Colonic mucosa (tissue), 4 donors: Measurements from ENCODE around the gene DNAJC24. TPM values are rescaled to one million over a fixed set of nuclear protein-coding genes. Genes with fewer than 3 reads are reported as not detected.

Source experiments
- DNase-seq: peaks from one replicate; pipeline ENCODE4 v3.0.0-alpha.2; 2020
- H3K27ac ChIP-seq: fragments of 200-600 bp; one replicate; pipeline ENCODE4 v1.8.0; 2021
- H3K27me3 ChIP-seq: fragments of 200-600 bp; one replicate; pipeline ENCODE4 v1.8.0; 2021
- H3K36me3 ChIP-seq: fragments of 200-600 bp; one replicate; pipeline ENCODE4 v1.8.0; 2021
- H3K4me1 ChIP-seq: fragments of 200-600 bp; one replicate; pipeline ENCODE4 v1.8.0; 2021; ENCODE audit warnings: mild to moderate bottlenecking
- H3K4me3 ChIP-seq: fragments of 200-600 bp; one replicate; pipeline ENCODE4 v1.8.0; 2021
- H3K9ac ChIP-seq, 2 donors: one replicate each; pipeline ENCODE4 v1.7.0; 2013; ENCODE audit warnings: control low read depth in 2 of 2, low read depth in 2 of 2, low read length in 2 of 2
- H3K9me3 ChIP-seq: fragments of 200-600 bp; one replicate; pipeline ENCODE4 v1.8.0; 2021
- intact Hi-C: fragments of 100-400 bp; cut with DNase I; formaldehyde crosslinking; loops from one replicate; pipeline ENCODE4 v1.14.1; 2022
- total RNA-seq, 2 donors: library from RNA; stranded (reverse); fragmentation: NEBNext Ultra II Directional in 1 of 2; extraction: Animal tissue kit (Norgen Biotek cat#: 25700) in 1 of 2; gene quantifications; one replicate each; pipeline ENCODE4 v1.2.1, GENCODE V29; 2021
- TF ChIP-seq, protein P1 (sequence below): fragments of 200-600 bp; IDR thresholded peaks from one replicate; pipeline ENCODE4 v1.8.0; 2022; ENCODE audit warnings: antibody characterized with exemption, mild to moderate bottlenecking
- donor health status: healthy.
- donor health status: DM: no; HTN: no; CAD: no.
- donor health status: DM: no; HTN: no; CAD: no.

Gene DNAJC24
- total RNA-seq, 2 donors from 2014 or later = 8.3 to 10.1 TPM

DNA sequence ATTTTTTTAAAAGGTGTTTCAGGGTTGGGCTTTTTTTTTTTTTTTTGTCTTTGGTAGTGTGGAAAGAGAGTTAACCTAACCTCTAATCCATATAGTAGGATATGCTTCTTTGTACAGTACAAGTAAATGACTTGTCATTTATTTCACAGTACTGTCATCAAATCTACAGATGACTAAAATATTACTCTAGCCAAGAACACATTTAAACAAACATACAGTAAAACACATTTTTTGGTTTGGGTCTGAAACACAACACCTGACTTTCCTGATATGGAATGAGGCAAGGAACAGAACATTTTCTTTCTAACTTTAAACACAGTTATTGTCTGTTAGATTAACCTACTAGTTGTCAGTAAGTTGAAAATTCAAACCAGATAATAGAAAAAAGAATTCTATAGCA, 71.6 kb downstream of the DNAJC24 start:
- TF ChIP-seq, protein P1, sequence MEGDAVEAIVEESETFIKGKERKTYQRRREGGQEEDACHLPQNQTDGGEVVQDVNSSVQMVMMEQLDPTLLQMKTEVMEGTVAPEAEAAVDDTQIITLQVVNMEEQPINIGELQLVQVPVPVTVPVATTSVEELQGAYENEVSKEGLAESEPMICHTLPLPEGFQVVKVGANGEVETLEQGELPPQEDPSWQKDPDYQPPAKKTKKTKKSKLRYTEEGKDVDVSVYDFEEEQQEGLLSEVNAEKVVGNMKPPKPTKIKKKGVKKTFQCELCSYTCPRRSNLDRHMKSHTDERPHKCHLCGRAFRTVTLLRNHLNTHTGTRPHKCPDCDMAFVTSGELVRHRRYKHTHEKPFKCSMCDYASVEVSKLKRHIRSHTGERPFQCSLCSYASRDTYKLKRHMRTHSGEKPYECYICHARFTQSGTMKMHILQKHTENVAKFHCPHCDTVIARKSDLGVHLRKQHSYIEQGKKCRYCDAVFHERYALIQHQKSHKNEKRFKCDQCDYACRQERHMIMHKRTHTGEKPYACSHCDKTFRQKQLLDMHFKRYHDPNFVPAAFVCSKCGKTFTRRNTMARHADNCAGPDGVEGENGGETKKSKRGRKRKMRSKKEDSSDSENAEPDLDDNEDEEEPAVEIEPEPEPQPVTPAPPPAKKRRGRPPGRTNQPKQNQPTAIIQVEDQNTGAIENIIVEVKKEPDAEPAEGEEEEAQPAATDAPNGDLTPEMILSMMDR = no peak
- Histone ChIP-seq H3K9me3 (no peaks in the 10 kb centered on the region), H3K36me3 (no peaks in the 10 kb centered on the region), H3K27me3 (no peaks in the 10 kb centered on the region), H3K4me3 (no peak overlapping the region), H3K9ac (no peak overlapping the region), H3K4me1 (no peaks in the 10 kb centered on the region), H3K27ac (no peak overlapping the region)
- DNase-seq = no peak
- intact Hi-C loops = no loop called here

DNA sequence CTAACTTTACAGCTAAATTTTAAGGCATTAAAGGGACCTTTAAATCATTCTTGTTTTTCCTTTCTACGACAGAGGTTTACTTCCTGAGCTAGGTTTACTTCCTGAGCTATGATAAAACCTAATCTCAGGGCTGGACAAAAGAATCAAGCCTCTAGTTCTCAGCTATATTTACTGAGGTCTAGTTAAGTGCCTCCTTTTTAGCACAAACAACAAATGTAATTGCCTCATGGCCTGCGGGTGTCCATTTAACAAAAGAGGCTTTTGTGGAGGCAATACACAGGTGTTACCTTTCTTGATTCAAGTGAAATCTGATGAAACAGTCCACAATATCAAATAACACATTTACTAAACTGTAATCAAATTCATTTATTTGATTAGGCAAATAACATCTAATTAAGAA, 72.4 kb downstream of the DNAJC24 start:
- TF ChIP-seq, protein P1 = no peak
- H3K4me3 ChIP-seq = no peak overlapping the region
- intact Hi-C loops = no loop called here
- no peaks in the 10 kb centered on the region for H3K4me1 ChIP-seq
- no peaks in the 10 kb centered on the region for H3K36me3 ChIP-seq
- H3K9me3 ChIP-seq = no peaks in the 10 kb centered on the region
- no peak overlapping the region for H3K9ac ChIP-seq
- no peaks in the 10 kb centered on the region for H3K27me3 ChIP-seq
- no peak overlapping the region for H3K27ac ChIP-seq
- DNase-seq = no peak

DNA sequence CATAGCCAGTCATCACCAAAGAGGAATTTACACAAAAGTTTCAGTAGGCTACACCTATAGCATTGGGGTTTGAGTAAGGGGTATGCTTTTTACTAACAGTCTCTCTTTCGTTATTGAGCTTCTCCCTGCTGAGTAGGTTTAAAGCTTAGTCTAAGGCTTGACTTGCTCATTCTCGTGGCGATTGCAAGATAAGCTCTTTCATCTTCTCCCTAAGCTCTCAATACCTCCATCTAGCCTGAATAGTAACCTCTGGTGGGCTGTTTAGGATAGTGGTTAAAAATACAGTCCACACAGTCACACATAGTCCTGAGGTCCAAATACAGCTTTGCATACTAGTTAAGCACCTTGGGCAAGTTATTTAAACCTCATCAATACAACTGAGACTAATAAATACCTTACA, 74.1 kb downstream of the DNAJC24 start:
- Histone ChIP-seq H3K36me3 (no peaks in the 10 kb centered on the region), H3K9me3 (no peaks in the 10 kb centered on the region), H3K9ac (no peak overlapping the region), H3K4me1 (no peaks in the 10 kb centered on the region), H3K4me3 (no peak overlapping the region), H3K27me3 (no peaks in the 10 kb centered on the region), H3K27ac (no peak overlapping the region)
- intact Hi-C loops = no loop called here
- TF ChIP-seq, protein P1 = no peak
- DNase-seq = no peak

DNA sequence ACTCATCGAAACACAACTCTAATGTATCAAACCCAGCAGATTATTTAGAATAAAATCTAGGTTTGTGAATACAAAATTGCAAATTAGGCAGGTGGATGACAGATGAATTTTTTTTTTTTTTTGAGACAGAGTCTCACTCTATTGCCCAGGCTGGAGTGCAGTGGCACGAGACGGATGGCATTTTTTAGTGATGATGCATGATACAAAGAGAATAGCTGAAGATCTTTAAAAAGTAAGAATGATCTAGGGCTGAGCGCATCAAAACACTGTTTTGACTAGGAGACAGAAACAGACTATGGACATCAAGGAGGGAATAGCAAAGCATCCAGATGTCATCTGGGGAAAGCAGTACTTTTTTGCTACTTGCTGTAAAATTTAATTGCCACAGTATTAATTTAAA, 76.0 kb downstream of the DNAJC24 start:
- DNase-seq = no peak

DNA sequence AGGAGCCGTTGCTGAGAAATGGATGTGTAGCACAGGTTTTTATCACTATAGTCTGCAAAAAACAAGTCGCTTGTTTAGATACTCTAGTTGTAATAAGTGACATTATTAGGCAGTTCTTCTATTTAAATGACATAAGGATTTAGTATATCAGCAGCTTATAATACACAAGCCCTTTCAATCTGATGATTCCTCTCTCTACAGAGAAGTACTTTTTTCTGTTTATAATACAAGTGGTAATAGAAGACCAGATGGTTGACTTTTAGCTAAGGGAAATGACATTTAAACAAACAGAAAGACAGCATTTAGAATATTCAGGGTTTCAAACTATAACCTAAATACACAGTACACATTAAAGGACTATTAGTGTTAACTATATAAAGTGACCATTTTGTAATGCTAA, 79.4 kb downstream of the DNAJC24 start:
- Histone ChIP-seq H3K27me3 (no peaks in the 10 kb centered on the region), H3K4me1 (no peaks in the 10 kb centered on the region), H3K9me3 (no peaks in the 10 kb centered on the region), H3K36me3 (no peaks in the 10 kb centered on the region), H3K4me3 (no peak overlapping the region), H3K27ac (no peak overlapping the region), H3K9ac (no peak overlapping the region)
- TF ChIP-seq, protein P1 = no peak
- intact Hi-C loops = no loop called here
- DNase-seq = no peak

More for the DNA sequence above, 76.0 kb downstream of the DNAJC24 start:
- no peaks in the 10 kb centered on the region for H3K9me3 ChIP-seq
- H3K27ac ChIP-seq = no peak overlapping the region
- TF ChIP-seq, protein P1 = no peak
- H3K4me3 ChIP-seq = no peak overlapping the region
- intact Hi-C loops = no loop called here
- H3K4me1 ChIP-seq = no peaks in the 10 kb centered on the region
- H3K9ac ChIP-seq = no peak overlapping the region
- no peaks in the 10 kb centered on the region for H3K36me3 ChIP-seq
- H3K27me3 ChIP-seq = no peaks in the 10 kb centered on the region

DNA sequence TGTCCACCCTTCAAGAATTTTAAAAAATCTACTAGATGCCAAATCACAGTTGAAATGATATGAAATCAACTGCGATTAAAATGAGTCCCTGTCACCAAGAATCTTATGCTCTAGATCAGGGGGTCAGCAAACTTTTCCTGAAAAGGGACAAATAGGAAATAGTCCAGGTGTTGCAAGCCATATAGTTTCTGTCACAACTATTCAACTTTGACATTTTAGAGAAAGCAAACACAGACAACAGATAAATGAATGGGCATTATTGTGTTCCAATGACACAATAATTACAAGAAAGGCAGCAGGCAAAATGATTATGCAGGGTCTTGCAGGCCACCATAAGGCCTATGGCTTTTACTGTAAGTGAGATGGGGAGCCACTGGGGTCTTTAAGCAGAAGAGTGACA, 81.2 kb downstream of the DNAJC24 start:
- no peak overlapping the region for H3K27ac ChIP-seq
- DNase-seq = no peak
- no peaks in the 10 kb centered on the region for H3K4me1 ChIP-seq
- H3K36me3 ChIP-seq = no peaks in the 10 kb centered on the region
- H3K9ac ChIP-seq = no peak overlapping the region
- no peaks in the 10 kb centered on the region for H3K27me3 ChIP-seq
- H3K4me3 ChIP-seq = no peak overlapping the region
- no peaks in the 10 kb centered on the region for H3K9me3 ChIP-seq
- intact Hi-C loops = no loop called here
- TF ChIP-seq, protein P1 = no peak
